Astrocyte of the cerebellum (primary cell): ENCODE measurements around the gene TNNI3.
A peak's percentile ranks its signal among the peaks of the same experiment; 100 is the strongest.

Experiments
- DNase-seq: peaks from one replicate; pipeline ENCODE4 v3.0.0-alpha.2; 2011; ENCODE audit warnings: low read depth
- H3K4me3 ChIP-seq: 2 replicates; pipeline ENCODE4 v1.5.1; 2011; ENCODE audit warnings: mild to moderate bottlenecking, low read depth, low read length, moderate library complexity
- in situ Hi-C: cut with HindIII; loops from 2 replicates; pipeline ENCODE4 v1.10.0; 2017; ENCODE audit warnings: low sequenced_read_pairs
- TF ChIP-seq, protein P1 (sequence below): IDR thresholded peaks from 2 replicates; pipeline ENCODE4 v1.5.1; 2012; ENCODE audit warnings: low read length, low read depth, moderate library complexity, mild to moderate bottlenecking; ENCODE audit errors: missing control alignments

Gene TNNI3

DNA sequence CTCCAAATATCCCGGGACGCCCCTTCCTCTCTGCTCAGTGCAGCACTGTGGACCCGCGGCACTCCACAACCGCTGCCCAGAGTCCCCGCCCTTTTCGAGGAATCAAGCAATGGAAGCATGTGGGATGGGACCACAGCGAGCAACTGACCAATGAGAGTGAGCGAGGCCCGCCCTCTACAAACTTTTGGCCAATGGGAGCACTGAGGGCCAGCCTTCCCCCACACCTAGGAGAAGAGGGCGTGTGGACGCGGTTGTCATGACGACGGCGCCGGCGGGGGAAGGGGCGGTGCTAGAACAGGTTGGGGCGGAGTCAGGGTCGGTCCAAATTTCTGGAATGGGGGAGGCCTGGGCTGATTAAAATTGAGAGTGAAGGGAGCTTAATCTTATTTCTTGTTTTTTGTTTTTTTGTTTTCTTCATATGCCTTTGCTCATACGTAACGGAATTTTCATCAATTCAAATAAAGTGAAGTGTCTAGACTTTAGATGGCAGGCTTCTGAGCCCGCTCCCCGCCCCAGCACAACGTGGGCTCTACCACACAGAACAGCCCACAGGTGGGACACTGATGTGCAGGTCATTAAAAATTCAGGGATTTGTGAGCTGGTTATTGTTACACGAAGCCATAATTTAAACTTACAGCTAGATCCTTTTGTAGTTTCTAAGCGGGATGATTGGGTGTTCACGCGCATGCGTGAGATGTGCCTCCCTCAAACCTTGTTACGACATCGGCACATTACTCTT lies 9.2 kb upstream of the TNNI3 start, which contains the start of gene DNAAF3:
Gene DNAAF3, minus strand, starts transcription at position 84 of the 739 bp plus-strand sequence. CDS start 200 bp downstream, outside the sequence.
- DNase-seq: peak; percentile 93
- TF ChIP-seq, protein P1, sequence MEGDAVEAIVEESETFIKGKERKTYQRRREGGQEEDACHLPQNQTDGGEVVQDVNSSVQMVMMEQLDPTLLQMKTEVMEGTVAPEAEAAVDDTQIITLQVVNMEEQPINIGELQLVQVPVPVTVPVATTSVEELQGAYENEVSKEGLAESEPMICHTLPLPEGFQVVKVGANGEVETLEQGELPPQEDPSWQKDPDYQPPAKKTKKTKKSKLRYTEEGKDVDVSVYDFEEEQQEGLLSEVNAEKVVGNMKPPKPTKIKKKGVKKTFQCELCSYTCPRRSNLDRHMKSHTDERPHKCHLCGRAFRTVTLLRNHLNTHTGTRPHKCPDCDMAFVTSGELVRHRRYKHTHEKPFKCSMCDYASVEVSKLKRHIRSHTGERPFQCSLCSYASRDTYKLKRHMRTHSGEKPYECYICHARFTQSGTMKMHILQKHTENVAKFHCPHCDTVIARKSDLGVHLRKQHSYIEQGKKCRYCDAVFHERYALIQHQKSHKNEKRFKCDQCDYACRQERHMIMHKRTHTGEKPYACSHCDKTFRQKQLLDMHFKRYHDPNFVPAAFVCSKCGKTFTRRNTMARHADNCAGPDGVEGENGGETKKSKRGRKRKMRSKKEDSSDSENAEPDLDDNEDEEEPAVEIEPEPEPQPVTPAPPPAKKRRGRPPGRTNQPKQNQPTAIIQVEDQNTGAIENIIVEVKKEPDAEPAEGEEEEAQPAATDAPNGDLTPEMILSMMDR: no peak
- in situ Hi-C loops: no loop called here
- peak within 1 kb of the TSS; percentile 47 for H3K4me3 ChIP-seq

DNA sequence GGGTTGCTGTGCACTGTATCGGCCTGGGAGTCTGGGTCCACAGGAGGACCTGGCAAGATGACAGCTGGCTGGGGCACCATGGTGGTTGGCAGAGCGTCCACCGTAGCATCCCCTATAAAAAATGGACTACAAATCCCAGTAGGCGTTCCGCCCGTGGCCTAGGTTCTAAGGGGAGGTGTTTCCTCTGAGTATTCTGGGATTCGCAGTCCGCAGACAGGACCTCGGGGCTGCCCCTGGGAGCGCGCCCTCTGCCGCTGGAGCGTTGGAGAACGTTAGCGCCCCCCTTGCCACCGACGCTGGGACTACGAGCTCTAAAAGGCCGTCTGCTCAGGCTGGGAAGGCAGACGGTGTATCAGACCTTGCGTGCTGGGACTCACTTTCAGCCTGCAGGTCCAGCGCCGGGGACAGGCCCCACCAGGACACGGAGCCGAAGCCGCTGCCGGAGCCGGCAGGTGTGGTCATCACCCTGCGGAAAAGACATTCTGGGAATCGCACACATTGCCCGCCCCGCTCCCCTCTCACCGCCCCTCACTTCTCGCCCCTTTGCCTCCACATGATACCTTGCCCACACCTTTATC lies 8.5 kb upstream of the TNNI3 start:
- peak overlapping the region; percentile 47 for H3K4me3 ChIP-seq
- TF ChIP-seq, protein P1: peak; percentile 66
- in situ Hi-C loops: no loop called here
- DNase-seq: peak; percentile 32

DNA sequence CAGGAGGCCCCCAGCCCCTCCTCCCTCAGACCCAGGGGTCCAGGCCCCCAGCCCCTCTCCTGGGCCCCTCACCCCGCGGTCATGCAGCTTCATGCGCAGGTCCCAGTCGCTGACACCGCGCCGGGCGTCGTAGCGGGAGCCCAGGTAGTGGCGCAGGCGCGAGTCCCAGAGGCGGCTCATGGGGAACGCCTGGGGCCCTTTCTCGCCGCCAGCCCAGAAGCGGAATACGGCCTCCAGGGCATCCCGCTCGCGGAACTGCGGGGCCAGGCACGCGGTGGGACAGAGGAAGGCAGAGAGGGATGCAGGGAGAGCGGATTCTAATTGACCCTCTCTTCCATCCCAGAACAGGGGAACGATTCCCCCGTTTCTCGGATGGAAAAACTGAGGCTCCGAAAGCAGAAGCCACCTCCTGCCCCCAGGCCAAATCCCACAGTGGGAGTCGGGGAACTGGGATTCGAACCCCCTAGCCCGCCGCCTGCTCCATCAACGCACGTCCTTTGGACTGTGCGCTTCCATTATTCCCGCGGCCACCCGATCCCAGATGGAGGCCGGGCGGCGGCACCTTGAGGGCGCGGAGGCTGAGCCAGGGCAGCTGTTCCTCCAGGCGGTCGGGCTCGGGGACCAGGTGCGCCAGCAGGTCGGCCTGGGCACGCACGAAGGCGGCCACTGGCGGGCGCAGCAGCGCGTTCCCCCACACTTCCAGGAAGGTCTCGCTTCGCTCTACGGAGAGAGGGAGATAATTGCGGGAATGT lies 4.2 kb upstream of the TNNI3 start:
- H3K4me3 ChIP-seq: no peak overlapping the region
- in situ Hi-C loops: no loop called here
- no peak for DNase-seq
- TF ChIP-seq, protein P1: no peak

DNA sequence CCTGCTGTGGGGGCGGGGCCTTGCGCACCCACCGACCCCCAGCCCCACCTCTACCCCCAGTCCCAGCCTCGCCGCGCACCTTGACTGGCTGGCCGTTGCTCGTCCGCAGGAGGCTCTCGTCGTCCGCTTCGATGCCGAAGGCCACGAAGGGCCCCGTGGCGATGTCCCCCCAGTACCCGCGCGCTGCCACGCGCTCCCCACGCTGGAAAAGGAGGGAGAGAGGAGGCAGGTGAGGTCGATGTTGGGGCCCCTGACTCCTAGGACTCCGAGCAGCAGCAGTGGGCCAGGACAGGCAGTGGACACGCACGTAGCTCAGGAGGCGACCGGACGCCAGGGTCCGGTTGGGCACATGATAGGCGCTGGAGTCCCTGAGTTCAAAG lies 3.4 kb upstream of the TNNI3 start:
- DNase-seq: no peak
- TF ChIP-seq, protein P1: no peak
- in situ Hi-C loops: no loop called here
- no peak overlapping the region for H3K4me3 ChIP-seq

DNA sequence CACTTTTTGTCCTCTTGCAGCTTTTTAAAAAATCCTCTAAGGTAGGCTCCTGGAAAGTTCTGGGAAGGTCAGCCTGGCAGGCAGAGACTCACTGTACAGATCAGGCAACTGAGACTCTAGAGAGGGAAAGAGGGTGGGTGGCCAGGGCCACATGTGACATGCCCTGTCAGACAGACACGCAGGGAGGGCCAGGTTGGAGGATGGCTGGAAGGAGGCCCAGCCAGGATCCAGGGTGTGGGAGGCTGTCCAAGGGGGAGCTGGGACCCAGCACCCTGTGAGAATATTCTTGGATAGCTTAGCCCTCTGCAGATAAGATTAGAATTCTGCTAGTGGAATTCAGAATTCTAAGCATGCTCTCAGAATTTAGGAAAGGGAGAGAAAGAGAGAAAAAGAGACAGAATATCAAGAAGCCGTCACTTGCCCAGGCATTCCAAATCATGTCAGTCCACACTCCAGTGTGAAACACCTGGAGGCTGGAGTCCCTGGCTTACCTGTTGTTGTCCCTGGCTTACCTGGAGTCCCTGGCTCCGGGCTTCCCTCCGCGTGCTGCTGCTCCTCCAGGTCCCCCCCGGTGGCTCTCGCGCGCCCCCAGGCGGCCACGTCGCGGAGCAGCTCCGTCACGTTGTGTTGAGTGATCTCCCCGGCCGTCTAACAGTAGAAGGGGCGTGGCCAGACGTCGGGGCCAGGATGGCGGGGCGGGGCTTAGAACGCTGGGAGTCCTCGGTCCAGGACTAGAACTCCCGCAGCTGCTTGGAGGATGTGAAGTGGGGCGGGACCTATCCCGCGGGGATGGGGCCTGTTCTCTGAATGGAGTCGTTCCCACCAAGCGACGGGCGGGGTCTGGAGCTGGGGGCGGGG lies 2.8 kb upstream of the TNNI3 start:
- in situ Hi-C loops: no loop called here
- H3K4me3 ChIP-seq: no peak overlapping the region
- peak; percentile 24 for DNase-seq
- TF ChIP-seq, protein P1: peak; percentile 80
